ENCODE data around the gene HDAC7. TPM values are rescaled to one million over a fixed set of nuclear protein-coding genes. Genes with fewer than 3 reads are reported as not detected.

Gene HDAC7
- total RNA-seq, 6 experiments from 2014 or later = 104 to 120 (median 108) TPM

DNA sequence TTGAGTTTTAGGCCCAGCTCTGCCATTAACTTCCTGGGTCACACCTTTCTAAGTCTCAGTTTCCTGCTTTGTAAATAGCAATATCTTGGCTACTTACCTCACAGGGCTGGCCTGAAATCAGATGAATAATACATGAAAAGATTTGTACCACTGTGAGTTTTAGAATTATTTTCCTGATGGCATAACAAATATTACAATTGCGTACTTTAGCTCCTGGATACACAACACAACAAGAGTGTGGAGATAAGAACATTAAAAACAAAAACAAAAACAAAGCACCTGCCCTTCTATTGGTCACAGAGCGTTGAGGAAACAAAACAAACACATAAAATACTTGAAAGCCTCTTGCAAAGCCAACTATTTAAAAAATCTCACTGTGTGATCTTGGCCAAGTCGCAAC, 4.9 kb upstream of the HDAC7 start:
- H3K27me3 Mint-ChIP-seq (ENCODE audit: insufficient read depth) = no peaks in the 10 kb centered on the region; the same call in 1 of the 2 replicates
- peaks cover 83% of the 10 kb centered on the region for H3K4me1 Mint-ChIP-seq (ENCODE audit: low read depth)
- H3K9me3 Mint-ChIP-seq = no peaks in the 10 kb centered on the region
- H3K27ac Mint-ChIP-seq = peak overlapping the region; percentile 34; the same call in 1 of the 2 replicates
- no peak for DNase-seq
- no peaks in the 10 kb centered on the region for H3K36me3 Mint-ChIP-seq (ENCODE audit: low read depth)
- H3K4me3 Mint-ChIP-seq = no peak overlapping the region
- TF ChIP-seq, protein P1, sequence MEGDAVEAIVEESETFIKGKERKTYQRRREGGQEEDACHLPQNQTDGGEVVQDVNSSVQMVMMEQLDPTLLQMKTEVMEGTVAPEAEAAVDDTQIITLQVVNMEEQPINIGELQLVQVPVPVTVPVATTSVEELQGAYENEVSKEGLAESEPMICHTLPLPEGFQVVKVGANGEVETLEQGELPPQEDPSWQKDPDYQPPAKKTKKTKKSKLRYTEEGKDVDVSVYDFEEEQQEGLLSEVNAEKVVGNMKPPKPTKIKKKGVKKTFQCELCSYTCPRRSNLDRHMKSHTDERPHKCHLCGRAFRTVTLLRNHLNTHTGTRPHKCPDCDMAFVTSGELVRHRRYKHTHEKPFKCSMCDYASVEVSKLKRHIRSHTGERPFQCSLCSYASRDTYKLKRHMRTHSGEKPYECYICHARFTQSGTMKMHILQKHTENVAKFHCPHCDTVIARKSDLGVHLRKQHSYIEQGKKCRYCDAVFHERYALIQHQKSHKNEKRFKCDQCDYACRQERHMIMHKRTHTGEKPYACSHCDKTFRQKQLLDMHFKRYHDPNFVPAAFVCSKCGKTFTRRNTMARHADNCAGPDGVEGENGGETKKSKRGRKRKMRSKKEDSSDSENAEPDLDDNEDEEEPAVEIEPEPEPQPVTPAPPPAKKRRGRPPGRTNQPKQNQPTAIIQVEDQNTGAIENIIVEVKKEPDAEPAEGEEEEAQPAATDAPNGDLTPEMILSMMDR (IDR thresholded peaks at IDR 0.05) = no peak

DNA sequence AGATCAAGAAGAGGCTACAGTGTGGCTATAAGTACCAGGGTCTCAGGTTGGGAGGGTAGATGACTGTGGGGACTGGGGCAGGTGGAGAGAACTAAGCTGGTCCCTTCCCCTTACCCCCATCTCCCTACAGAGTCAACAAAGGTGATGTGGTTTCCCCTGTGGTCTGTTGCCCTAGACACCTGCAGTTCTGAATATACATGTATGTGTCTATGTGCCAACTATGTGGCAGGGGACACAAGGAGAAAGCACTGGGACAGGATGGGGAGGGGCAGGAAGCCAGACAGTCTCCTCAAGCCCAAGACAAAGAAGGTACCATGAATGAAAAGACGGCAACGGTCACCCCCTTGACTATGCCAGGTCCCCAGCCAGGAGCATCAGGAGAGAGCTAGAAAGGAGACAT, 4.5 kb upstream of the HDAC7 start:
- Mint-ChIP-seq H3K4me3 (no peak overlapping the region), H3K36me3 (ENCODE audit: low read depth) (no peaks in the 10 kb centered on the region), H3K27ac (no peak overlapping the region), H3K27me3 (ENCODE audit: insufficient read depth) (no peaks in the 10 kb centered on the region; the same call in 1 of the 2 replicates), H3K9me3 (no peaks in the 10 kb centered on the region), H3K4me1 (ENCODE audit: low read depth) (peaks cover 78% of the 10 kb centered on the region)
- DNase-seq = no peak
- TF ChIP-seq, protein P1 (IDR thresholded peaks at IDR 0.05) = no peak

DNA sequence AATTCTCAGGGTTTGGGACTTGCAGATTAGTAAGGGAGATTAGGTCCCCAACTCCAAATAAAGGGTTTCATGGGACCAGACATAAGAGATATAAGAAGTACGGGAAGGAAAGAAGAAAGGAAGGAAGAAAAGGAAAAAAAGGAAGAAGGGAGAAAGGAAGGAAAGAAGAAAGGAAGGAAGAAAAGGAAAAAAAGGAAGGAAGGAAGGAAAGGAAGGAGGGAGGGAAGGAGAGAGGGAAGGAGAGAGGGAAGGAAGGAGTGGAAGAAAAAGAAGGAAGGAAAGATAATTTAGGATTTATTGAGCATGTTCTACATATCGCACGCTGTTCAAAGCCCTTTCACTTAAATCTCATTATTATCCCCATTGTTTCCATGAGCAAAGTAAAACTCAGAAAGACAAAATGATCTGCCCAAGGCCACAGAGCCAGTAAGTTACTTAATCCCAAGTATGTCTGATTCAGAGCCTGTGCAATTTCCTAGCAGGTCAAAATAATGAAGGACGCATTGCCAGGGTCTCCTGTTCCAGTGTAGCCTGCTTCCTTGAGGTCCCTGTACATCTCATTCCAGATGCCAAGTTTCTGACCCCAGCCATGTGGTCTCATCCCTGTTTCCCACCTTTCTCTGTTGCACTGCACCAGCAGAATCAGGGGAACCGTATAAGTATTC, 3.9 kb upstream of the HDAC7 start:
- H3K27ac Mint-ChIP-seq = no peak overlapping the region
- H3K27me3 Mint-ChIP-seq (ENCODE audit: insufficient read depth) = no peaks in the 10 kb centered on the region; the same call in 1 of the 2 replicates
- TF ChIP-seq, protein P1 (IDR thresholded peaks at IDR 0.05) = no peak
- no peak overlapping the region for H3K4me3 Mint-ChIP-seq
- peaks cover 72% of the 10 kb centered on the region for H3K4me1 Mint-ChIP-seq (ENCODE audit: low read depth)
- no peaks in the 10 kb centered on the region for H3K9me3 Mint-ChIP-seq
- H3K36me3 Mint-ChIP-seq (ENCODE audit: low read depth) = peaks cover 3% of the 10 kb centered on the region
- no peak for DNase-seq

DNA sequence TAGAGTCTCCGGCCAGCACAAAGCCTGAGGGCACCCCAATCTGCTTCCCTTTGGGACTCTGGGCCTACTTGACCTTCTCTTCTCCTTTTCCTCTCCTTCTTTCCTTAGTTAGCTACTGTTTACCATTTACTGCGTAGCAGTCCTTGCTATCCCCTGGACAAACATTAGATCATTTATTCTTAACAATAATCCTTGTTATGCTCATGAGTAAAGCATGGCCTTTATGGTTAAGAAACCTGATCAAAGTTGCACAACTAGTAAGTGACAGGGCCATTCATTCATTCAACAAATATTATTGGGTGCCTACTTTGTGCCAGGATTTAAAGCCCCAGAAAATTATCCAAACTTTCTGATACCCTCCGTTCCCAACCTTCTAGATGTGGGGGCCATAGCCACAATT, 3.2 kb upstream of the HDAC7 start:
- TF ChIP-seq, protein P1 (IDR thresholded peaks at IDR 0.05) = no peak
- Mint-ChIP-seq H3K27me3 (ENCODE audit: insufficient read depth) (no peaks in the 10 kb centered on the region; the same call in 1 of the 2 replicates), H3K36me3 (ENCODE audit: low read depth) (peaks cover 10% of the 10 kb centered on the region), H3K27ac (peak overlapping the region; percentile 99; the same call in 1 of the 2 replicates), H3K4me1 (ENCODE audit: low read depth) (peaks cover 70% of the 10 kb centered on the region), H3K9me3 (no peaks in the 10 kb centered on the region), H3K4me3 (no peak overlapping the region)
- no peak for DNase-seq

DNA sequence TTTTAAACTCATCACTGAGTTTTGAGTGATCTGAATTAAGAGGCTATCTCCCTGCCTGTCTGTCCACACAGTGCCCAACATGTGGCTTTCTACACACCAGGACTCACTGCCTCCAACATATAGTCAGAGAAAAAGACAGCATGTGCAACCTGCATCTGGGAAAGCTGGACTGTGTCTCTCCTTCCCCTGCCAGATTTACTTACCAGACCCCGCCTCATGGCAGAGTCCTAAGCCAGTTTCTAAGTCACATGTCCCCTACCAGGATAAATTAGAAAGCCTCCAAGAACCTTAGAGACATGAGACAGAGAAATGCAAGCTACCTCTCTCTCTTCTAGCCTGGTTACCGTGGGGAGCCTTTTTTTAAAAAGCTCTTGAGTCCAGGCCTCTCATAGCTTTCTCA, 2.7 kb upstream of the HDAC7 start:
- DNase-seq = no peak
- Mint-ChIP-seq H3K9me3 (no peaks in the 10 kb centered on the region), H3K4me3 (peak overlapping the region; percentile 94; the same call in 1 of the 2 replicates), H3K4me1 (ENCODE audit: low read depth) (peaks cover 73% of the 10 kb centered on the region), H3K36me3 (ENCODE audit: low read depth) (peaks cover 15% of the 10 kb centered on the region), H3K27ac (peak overlapping the region; percentile 99), H3K27me3 (ENCODE audit: insufficient read depth) (no peaks in the 10 kb centered on the region; the same call in 1 of the 2 replicates)
- TF ChIP-seq, protein P1 (IDR thresholded peaks at IDR 0.05) = no peak

Data from HFFc6 (cell line).